Hematopoietic multipotent progenitor cell treated with erythropoietin and hydrocortisone succinate and interleukin-3 and kit ligand, for 6 days (in vitro differentiated cells): ENCODE data around the gene ENG.
"Not testable (repeated sequence)": the region's sequence is repeated elsewhere in the genome, so short reads cannot be mapped to it uniquely, and the experiment has no call there.

Experiments
- DNase-seq: peaks from one replicate; pipeline ENCODE4 v3.0.0-alpha.2; 2015

The ENG gene

GRCh38 chr9:127863191-127863621 is 8.7 kb upstream of the ENG start:
- DNase-seq, result no peak

- DNase-seq, result peak; percentile 84
Measured at GRCh38 chr9:127862075-127863011, 7.9 kb upstream of the ENG start.

GRCh38 chr9:127860779-127861178 is 6.3 kb upstream of the ENG start:
- no peak for DNase-seq

GRCh38 chr9:127860260-127860659 is 5.8 kb upstream of the ENG start:
- no peak for DNase-seq

- DNase-seq, result peak; percentile 85
Measured at GRCh38 chr9:127858041-127858512, 3.6 kb upstream of the ENG start.

GRCh38 chr9:127857278-127857677 is 2.8 kb upstream of the ENG start:
- no peak for DNase-seq

GRCh38 chr9:127856729-127857116 is 2.3 kb upstream of the ENG start:
- DNase-seq, result peak; percentile 93

- peak; percentile 75 for DNase-seq
Measured at GRCh38 chr9:127856094-127856728, 1.8 kb upstream of the ENG start.

- DNase-seq, result no peak
Measured at GRCh38 chr9:127855522-127855921, 1.1 kb upstream of the ENG start.

GRCh38 chr9:127854960-127855359 is 502 bp upstream of the ENG start:
- no peak for DNase-seq

- DNase-seq, result no peak
Measured at GRCh38 chr9:127853312-127854183, 910 bp downstream of the ENG start.

- no peak for DNase-seq
Measured at GRCh38 chr9:127852829-127853228, 1.6 kb downstream of the ENG start.

GRCh38 chr9:127850286-127850830 is 4.1 kb downstream of the ENG start:
- DNase-seq, result no peak

- DNase-seq, result no peak
Measured at GRCh38 chr9:127848756-127849504, 5.5 kb downstream of the ENG start.

- no peak for DNase-seq
Measured at GRCh38 chr9:127847833-127848755, 6.4 kb downstream of the ENG start.

GRCh38 chr9:127847178-127847510 is 7.3 kb downstream of the ENG start:
- DNase-seq, result no peak

GRCh38 chr9:127846443-127847177 is 7.8 kb downstream of the ENG start:
- peak; percentile 37 for DNase-seq

- not testable (repeated sequence) for DNase-seq
Measured at GRCh38 chr9:127845619-127846018, 8.8 kb downstream of the ENG start.

- DNase-seq, result no peak
Measured at GRCh38 chr9:127844821-127845359, 9.6 kb downstream of the ENG start.
